Neutrophil (primary cell): ENCODE data around the gene BMS1.

ENCODE experiments used
- H3K27ac ChIP-seq: fragments of 200-600 bp; sonication (generic); 2 replicates; pipeline ENCODE4 v1.5.1; 2016; ENCODE audit warnings: mild to moderate bottlenecking, moderate library complexity
- H3K27me3 ChIP-seq: fragments of 200-600 bp; sonication (generic); 2 replicates; pipeline ENCODE4 v1.6.0; 2016; ENCODE audit warnings: mild to moderate bottlenecking
- H3K36me3 ChIP-seq: fragments of 200-600 bp; sonication (generic); 2 replicates; pipeline ENCODE4 v1.5.1; 2017
- H3K4me1 ChIP-seq, 2 experiments: fragments of 200-600 bp in 1 of 2; sonication (generic) in 1 of 2; 1 replicate in 1 of 2; 2 replicates in 1 of 2; pipeline versions ENCODE4 v1.5.1 to v1.6.1; 2013 to 2016; ENCODE audit warnings: low read depth in 1 of 2, low read length in 1 of 2, mild to moderate bottlenecking in 1 of 2, moderate library complexity in 1 of 2; ENCODE audit not compliant: control insufficient read depth in 1 of 2, insufficient read depth in 1 of 2
- H3K4me3 ChIP-seq, 2 experiments: fragments of 200-600 bp in 1 of 2; sonication (generic) in 1 of 2; 1 replicate in 1 of 2; 2 replicates in 1 of 2; pipeline ENCODE4 v1.5.1; 2013 to 2016; ENCODE audit warnings: low read depth in 1 of 2, low read length in 1 of 2, mild to moderate bottlenecking in 1 of 2, moderate library complexity in 1 of 2
- H3K9me3 ChIP-seq: fragments of 200-600 bp; sonication (generic); 2 replicates; pipeline ENCODE4 v1.5.1; 2016
- TF ChIP-seq, protein P1 (sequence below): fragments of 200-600 bp; sonication (generic); IDR thresholded peaks from 2 replicates; pipeline ENCODE4 v1.5.1; 2016; ENCODE audit warnings: antibody characterized with exemption

The BMS1 gene

GRCh38 chr10:42876476-42876875 lies 93.9 kb downstream of the BMS1 start:
- Histone ChIP-seq H3K4me3 (no peak overlapping the region), H3K4me1 (peaks cover 2 to 6% of the 10 kb centered on the region in 2 experiments), H3K9me3 (no peaks in the 10 kb centered on the region), H3K36me3 (no peaks in the 10 kb centered on the region), H3K27me3 (no peaks in the 10 kb centered on the region), H3K27ac (no peak overlapping the region)
- TF ChIP-seq, protein P1, sequence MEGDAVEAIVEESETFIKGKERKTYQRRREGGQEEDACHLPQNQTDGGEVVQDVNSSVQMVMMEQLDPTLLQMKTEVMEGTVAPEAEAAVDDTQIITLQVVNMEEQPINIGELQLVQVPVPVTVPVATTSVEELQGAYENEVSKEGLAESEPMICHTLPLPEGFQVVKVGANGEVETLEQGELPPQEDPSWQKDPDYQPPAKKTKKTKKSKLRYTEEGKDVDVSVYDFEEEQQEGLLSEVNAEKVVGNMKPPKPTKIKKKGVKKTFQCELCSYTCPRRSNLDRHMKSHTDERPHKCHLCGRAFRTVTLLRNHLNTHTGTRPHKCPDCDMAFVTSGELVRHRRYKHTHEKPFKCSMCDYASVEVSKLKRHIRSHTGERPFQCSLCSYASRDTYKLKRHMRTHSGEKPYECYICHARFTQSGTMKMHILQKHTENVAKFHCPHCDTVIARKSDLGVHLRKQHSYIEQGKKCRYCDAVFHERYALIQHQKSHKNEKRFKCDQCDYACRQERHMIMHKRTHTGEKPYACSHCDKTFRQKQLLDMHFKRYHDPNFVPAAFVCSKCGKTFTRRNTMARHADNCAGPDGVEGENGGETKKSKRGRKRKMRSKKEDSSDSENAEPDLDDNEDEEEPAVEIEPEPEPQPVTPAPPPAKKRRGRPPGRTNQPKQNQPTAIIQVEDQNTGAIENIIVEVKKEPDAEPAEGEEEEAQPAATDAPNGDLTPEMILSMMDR: no peak

DNA sequence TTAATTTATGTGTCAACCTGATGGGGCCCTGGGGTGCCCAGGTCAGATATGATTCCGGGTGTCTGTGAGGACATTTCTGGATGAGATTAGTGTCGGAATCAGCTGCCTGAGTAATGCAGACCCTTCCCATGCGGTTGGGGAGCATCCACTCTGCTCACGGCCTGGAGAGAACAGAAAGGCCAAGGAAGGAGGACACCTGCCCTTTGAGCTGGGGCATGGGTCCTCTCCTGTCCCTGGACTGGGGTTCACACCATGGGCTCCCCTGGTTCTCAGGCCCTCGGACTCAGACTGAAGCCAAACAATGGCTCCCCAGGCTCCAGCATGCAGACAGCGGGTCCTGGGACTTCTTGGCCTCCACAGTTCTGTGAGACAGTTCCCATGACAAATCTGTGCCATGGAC lies 94.3 kb downstream of the BMS1 start:
- TF ChIP-seq, protein P1: no peak
- Histone ChIP-seq H3K36me3 (no peaks in the 10 kb centered on the region), H3K9me3 (no peaks in the 10 kb centered on the region), H3K4me1 (peaks cover 0 to 1% of the 10 kb centered on the region in 2 experiments), H3K4me3 (no peak overlapping the region), H3K27ac (no peak overlapping the region), H3K27me3 (no peaks in the 10 kb centered on the region)

- no peak overlapping the region for H3K27ac ChIP-seq
Measured at GRCh38 chr10:42877496-42878030, 95.0 kb downstream of the BMS1 start.

GRCh38 chr10:42878134-42878820 lies 95.7 kb downstream of the BMS1 start:
- Histone ChIP-seq H3K36me3 (no peaks in the 10 kb centered on the region), H3K9me3 (peaks cover 5% of the 10 kb centered on the region), H3K4me1 (no peaks in the 10 kb centered on the region), H3K27me3 (no peaks in the 10 kb centered on the region), H3K4me3 (no peak overlapping the region), H3K27ac (no peak overlapping the region)
- TF ChIP-seq, protein P1: no peak

More at GRCh38 chr10:42877496-42878030, 95.0 kb downstream of the BMS1 start:
- Histone ChIP-seq H3K27me3 (no peaks in the 10 kb centered on the region), H3K4me3 (no peak overlapping the region), H3K36me3 (no peaks in the 10 kb centered on the region), H3K4me1 (no peaks in the 10 kb centered on the region), H3K9me3 (peaks cover 2% of the 10 kb centered on the region)
- TF ChIP-seq, protein P1: no peak

DNA sequence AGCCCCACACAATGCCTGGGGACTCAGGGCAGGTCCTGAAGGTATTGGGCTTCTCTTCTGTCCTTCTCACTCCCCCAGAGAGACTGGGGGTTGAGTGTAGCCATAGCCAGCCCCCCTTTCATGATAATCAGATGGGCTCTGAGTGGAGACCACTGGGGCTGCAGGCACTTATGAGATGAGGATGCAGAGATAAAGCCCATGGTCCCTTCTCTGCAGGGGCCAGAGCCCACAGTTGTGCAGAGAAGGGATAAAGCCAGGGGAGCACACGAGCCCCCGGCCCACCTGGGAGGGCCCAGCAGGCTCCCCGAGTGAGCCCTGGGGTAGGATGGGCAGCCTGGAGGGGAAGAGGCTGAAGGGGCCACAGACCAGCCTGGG lies 96.2 kb downstream of the BMS1 start:
- no peaks in the 10 kb centered on the region for H3K27me3 ChIP-seq
- H3K27ac ChIP-seq: no peak overlapping the region
- no peaks in the 10 kb centered on the region for H3K4me1 ChIP-seq
- TF ChIP-seq, protein P1: no peak
- H3K36me3 ChIP-seq: no peaks in the 10 kb centered on the region
- H3K9me3 ChIP-seq: peaks cover 5% of the 10 kb centered on the region
- H3K4me3 ChIP-seq: no peak overlapping the region
